GM21447 (cell line): ENCODE data around the gene IL17REL.

Source experiments
- ATAC-seq: cut with Tn5 transposase; IDR thresholded peaks from one replicate; pipeline ENCODE4 v1.9.1; 2021; ENCODE audit not compliant: unreplicated experiment

Gene IL17REL

DNA sequence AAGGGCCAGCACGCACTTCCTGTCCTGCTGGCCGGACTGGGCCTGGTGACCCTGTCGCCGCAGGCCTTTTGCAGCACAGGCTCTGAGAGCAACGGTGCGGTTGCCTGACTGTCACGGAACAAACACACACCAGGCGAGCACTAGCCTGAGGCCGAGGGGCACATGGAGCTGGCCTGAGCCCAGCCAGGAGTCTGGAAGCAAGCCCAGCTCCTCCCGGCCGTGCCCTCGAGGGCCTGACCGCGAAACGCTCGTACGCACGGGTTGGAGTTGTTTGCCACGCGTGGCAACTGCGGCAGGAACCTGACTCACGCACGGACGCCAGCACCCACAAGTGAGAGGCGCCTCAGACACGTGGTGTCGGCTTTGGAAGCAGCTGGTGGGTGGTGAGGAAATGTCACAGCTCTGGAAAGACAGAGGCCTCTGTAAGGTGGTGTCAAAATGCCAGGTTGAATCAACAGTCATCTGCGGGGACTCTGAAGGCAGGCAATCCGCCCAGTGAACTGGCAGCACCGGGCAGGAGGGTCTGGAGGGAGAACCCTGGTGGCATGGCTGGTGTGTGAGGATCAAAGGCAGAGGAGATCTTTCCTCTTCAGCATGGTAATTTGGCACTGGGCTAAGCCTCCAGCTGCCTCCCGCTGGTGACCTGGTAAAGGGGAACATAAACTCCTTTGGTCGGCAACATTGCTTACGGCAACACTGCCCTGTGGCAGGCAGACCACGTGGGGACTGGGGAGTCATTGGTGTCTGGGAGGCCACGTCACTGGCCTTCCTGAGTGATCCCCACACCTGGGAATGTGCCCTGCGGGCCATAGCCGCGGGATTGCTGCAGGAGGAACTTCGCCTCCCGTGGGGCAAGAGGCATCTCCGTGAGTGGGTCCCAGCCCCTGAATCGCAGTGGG, 15.3 kb upstream of the IL17REL start:
- no peak for ATAC-seq

DNA sequence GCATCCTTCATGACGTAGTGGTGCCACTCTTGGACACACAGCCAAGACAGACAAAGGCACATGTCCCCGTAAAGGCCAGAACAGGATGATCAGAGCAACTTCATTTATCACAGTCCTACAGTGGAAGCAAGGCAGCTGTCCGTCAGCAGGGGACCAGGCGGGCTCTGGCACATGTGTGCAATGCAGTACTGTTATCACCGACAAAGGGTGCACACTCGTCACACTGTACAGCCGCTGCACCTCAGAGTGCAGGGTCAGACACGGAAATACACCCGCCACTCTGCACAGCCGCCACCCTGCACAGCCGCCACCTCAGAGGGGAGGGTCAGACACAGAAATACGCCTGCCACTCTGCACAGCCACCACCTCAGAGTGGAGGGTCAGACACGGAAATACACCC, 13.4 kb upstream of the IL17REL start:
- no peak for ATAC-seq

DNA sequence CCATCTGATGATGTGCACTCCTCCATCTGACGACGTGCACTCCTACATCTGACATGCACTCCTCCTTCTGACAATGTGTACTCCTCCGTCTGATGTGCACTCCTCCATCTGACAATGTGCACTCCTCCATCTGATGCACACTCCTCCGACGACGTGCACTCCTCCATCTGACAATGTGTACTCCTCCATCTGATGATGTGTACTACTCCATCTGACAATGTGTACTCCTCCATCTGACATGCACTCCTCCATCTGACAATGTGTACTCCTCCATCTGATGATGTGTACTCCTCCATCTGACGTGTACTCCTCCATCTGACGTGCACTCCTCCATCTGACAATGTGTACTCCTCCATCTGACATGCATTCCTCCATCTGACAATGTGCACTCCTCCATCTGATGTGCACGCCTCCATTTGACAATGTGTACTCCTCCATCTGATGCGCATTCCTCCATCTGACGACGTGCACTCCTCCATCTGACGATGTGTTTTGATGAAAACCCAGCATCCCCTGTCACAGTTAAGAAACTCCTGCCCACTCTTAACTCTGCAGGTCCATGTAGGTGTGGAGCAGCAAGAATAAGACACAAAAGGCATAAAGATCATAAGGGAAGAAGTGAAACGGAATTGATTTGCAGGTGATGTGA, 9.7 kb upstream of the IL17REL start:
- no peak for ATAC-seq

DNA sequence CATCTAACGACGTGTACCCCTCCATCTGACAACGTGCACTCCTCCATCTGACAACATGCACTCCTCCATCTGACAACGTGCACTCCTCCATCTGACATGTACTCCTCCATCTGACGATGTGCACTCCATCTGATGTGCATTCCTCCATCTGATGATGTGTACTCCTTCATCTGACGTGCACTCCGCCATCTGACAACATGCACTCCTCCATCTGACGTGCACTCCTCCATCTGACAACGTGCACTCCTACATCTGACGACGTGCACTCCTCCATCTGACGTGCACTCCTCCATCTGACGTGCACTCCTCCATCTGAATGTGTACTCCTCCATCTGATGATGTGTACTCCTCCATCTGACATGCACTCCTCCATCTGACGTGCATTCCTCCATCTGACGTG, 8.0 kb upstream of the IL17REL start:
- no peak for ATAC-seq

DNA sequence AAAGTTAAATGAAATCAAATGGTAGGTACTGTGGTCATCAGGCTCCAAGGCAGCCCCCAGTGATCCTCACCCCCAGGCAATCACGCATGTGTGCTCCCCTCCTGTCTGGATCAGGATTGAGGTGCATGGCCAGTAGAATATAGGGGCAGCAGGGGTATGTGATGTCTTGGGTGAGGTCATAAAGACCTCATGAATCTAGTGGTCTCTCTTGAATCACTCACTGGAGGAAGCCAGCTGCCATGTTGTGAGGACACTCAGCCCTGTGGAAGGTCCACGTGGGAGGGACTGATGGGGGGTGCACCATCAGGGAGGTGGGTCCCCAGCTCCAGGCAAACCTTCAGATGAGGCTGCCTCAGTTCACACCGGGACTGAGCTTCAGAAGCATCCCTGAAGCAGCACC, 6.8 kb upstream of the IL17REL start:
- no peak for ATAC-seq

DNA sequence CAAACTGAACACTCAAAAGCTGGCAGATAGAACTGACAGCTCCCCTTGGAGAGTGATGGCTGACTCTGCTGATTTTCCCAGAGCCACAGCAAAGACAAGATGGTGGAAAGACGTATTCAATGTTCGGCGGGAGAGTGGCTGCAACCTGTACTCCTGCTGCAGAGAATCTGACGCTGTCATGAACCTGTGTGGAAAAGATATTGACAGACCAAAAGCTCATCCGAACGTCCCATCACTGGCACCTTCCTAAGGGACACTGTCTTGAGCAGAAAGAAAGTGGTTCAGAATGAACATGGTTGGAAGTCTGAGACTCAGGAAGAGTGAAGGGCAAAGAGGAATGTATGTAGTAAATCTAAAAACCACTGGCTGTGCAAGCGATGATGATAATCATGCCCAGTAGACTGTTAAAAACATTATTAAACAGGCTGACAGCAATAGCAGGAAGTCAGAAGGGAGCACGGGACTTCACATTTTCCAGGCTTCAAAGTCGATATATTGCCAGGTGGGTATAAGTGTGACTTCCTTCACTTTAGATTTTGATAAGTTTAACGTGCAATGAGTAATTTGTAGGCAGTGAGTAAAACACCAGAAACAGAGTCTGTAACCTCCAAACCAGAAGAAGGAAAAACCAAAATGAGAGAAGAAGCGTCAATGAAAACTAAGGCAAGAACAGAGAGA, 6.2 kb upstream of the IL17REL start:
- ATAC-seq: no peak

DNA sequence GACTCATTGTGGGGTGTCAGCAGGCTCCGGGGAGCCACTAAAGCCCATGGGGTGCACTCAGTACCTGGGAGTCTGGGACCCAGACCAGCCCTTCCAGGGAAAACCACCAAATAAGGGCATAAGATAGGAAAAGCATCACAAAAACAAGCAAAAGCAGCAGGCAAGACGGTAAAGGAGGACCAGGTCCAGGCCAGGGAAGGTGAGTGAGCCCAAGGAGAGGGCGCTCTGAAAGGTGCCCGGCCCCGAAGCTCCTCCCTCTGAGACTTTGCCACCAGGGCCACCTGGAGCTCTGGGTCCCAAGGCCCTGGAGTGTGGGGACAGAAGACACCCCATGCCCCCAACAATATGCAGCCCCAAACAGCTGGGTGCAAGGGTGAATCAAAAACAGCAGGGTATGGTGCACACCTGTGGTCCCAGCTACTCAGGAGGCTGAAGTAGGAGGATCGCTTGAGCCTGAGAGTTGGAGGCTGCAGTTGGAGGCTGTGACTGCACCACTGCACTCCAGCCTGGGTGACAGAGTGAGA, 5.2 kb upstream of the IL17REL start:
- ATAC-seq: no peak

DNA sequence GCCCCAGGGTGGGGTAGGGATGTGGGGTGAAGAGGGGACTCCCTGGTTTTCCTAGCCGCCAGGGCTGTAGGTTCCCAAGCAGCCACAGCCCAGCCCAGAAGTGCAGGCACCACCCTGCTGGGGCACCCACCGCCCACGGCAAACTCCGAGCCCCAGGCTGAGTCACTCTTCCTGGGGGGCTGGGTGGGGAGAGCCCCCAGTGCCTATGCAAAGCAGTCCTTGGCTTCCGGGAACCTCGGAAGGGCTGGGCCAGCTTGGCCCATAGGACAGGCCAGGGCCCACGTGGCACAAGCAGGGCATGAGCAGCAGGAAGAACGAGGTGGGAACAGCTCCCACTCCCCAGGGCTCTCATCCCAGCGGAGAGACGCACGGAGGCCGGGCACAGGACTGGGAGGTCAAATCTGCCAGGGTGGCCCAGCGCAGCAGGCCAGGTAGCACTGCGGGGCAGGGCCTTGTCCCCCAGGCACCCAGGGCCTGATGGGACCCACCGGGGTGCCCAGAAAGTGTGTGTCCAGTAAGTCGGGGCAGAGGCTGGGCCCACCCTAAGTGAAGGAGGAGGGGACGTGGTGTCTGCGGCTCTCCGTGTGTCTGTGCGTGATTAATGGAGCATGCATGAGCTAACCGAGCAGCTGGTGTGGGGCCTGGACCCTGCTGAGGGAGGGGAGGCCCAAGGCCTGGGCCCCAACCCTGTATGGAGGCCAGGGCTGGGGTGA, 4.6 kb upstream of the IL17REL start:
- ATAC-seq: no peak

DNA sequence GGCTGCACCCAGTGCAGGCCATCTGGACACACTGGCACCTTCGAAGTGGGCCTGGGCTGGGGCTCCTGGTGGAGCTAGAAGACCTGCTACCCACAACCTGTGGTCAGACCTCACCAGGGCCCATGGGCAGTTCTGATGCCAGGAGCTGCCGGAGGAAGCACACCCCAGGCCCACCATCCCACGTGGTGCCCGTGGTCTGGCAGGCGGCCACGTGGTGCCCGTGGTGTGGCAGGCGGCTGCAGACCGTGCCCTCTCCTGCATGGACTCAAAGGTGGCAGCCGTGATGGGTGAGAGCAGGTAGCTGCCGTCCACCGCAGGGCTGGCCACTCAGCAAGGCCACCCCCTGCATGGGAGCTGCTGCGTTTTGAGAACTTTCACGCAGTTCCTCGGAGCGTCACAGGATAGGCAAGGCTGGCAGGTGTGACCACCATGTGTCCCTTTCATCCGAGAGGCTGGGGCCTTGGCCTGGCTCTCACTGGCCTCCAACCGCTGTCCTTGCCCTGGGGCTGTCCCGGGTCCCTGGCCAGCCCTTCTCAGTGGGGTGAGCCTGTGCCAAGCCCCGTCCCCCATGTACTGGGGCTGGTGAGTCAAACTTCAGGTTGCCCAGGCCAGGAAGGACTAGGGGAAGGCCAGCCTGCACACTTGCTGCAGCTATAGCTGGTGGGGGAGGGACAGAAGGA, 3.9 kb upstream of the IL17REL start:
- no peak for ATAC-seq

DNA sequence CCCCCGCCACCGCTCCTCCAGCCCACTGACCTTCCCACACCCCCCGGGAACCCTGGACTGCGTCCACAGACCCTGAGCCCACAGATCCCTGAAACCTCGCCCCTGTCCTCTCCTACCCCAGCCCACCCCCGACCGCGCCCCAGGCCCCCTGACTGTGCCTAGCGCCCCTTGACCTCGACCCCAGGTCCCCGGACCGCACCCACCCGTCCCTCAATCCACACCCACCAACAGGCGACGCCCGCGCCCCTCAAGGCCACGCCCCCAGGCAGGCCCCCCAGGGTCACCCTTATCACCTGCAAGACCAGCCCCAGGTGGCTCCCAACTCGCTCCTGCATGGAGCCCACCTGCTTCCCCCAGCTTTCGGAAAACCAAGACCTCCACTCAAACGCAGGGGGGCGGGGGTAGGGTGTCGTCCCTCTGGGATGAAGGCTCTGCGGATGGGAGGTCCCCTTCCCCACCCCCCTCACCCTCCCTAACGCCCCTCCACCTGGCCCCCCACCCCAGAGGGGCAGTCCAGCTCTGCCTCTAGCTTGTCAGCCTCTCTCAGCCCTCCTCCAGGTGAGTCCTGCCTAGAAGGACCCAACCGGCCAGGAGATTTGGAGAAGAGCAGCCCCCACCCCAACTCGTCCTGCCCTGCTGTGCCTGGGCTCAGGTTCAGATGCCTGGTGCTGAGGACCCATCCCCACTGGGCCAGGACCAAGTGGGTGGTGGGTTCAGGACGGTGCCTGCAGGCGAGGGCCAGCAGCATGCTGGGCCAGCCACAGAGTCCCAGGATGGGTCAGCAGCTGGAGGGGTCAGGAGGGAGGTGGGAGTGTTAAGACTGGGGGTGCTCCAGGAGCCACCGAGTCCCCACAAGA, 3.1 kb upstream of the IL17REL start:
- no peak for ATAC-seq

DNA sequence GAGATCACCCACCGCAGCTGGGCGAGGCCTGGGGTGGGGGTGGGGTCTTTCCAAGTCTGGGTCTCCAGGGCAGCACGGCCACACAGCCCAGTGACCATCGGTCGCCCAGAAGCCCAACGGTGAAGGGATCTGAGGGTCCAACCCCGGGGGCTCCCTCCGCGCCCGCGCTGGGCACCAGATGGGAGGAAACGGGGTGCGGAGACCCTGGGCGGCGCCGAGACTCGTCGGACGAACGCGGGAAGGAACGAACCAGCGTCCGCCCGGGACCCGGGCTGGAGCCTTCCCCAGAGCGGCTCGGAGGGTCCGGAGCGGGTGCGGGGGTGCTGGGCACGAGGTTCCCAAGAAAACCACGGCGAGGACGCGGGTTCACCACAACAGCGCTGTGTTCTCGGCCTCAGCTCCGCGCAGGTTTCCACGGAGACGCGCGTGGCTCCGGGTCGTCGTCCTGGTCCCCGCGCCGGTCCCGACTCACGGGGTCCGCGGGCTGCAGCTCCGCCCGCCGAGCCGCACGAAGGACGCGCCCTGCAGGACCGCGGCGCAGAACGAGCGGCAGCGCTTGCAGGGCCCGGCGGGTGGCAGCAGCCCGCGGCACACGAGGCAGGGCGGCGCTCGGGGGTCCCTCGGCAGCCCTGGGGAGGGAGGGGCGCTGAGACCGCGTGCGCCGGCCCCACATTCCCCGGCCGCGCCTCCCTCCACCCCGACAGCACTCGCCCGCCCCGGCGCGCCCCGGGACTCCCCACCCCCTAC, 2.3 kb upstream of the IL17REL start:
- ATAC-seq: no peak

DNA sequence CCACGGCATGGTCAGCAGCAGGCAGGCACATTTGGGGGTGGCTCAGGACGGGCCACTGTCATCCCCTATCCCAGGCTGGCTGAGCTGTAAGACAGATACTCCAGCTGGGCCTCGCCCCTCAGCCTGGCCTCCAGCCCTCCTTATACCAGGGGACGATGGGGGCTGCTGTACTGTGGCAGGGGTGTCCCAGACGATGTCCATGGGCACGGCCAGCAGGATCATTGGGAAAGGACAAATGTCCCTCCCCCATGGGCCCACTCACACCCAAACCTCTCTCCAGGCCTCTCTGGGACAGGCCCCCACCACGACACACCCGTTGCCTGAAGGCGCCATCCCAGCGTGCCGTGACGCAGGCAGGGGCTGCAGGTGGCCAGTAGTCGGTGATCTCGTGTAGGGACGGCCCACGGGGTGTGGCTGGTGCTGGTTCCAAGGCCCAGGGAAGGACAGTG, 1.5 kb upstream of the IL17REL start:
- ATAC-seq: no peak

DNA sequence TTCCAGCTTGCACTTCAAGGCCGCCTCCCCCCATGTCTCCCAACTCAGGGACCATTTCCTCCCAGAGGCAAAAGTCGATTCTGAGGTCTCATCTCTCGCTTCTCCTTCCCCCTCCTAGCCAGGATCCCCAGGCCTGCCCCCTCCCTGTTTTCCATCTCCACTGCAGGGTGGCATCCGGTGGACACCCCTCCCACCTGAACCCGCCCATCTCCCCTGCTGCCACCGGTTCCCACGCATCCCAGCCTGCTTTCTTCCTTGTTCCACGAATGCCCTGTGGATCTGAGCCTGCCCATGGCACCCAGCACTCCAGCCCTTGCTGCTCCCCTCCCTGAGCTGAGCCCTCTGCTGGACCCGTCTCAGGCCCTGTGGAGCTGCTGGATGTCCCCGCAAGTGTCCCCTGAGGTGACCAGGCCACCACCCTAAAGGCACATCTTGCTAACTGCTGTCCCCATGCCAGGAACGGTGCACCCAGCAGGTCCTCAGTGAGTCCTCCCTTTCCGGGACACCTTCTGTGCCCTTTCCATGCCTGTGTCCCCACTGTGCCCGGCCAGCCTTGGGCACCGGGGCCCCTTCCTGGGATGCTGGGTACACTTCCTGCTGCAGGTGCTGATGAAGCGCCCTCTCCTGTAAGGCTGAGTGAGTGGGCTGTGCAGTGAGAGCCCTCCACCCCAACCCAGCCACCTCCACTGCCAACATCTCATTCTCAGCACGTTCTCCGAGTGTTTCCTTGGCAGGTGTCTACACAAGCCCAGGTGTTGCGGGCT, 936 bp downstream of the IL17REL start:
- ATAC-seq: no peak

DNA sequence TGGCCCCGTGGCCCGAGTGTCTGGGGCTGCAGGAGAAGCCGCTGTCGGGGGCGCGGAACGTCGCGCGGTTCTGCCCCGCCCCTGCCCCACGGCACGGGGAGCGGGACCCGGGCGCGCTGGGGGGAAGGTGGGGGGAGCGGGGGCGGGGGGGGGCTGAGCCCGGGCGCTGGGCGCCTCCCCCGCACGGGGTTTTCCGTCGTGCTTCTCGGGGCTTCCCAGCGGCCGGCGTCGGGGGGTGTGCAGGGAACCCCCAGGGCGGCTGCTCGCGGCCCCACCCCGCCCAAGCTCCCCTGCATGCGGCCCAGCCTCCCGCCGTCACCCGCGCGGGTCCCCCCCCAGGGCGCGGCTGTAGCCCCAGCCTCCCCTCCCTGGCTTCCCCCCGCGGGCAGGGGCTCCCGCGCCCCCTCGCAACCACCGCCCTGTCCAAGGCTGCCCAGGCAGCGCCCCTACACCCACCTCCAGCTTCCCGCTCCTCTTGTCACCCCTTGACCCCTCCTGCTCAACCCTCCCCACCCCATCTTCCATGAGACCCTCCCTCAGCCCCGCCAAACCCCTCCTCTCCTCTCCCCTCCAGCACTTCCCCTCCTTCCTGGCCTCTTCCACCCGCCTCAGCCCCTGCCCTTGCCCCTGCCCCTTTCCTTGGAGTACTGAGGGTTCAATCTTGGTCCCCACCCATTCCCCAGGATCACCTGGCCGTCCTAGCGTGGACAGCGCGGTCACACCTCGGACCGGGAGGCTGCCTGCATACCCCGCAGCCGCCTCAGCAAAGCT, 1.7 kb downstream of the IL17REL start:
- ATAC-seq: no peak

DNA sequence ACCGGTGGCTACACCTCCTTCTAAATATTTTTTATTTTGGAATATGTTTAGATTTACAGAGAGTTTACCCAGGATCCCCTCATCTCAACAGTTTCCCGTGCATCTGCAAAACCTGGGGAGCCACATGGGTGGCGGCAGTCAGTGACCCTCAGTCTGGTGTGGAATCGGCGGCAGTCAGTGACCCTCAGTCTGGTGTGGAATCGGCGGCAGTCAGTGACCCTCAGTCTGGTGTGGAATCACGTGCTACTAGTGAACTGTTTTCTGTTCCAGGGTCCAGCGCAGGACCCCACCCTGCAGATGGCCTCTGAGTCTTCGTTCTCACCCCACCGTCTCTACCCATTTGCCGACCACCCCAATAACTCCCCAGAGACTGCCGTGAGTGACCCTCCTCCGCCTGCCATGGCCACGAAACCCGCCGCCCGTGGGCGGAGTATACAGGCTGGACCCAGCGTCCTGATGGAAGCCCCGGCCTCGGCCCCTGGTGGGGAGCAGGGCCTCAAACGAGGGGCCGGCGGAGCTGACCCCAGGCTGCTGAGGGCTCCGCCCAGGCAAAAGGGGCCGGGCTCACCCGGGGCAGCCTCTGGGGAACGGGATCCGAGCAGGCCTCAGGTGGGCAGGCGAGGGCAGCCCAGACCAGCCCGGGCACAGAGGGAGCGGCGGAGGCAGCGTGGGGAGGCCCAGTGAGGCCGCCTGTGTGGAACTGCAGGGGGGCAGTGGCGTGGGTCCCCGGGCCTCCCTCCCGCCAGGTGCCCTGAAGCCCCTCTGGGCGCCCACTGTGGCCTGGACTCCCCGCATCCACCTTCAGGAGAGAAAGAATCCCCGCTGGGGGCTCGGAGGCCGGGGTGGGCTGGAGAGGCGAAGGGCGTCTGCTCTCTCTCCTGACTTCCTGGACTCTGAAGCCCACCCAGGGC, 2.5 kb downstream of the IL17REL start:
- no peak for ATAC-seq

DNA sequence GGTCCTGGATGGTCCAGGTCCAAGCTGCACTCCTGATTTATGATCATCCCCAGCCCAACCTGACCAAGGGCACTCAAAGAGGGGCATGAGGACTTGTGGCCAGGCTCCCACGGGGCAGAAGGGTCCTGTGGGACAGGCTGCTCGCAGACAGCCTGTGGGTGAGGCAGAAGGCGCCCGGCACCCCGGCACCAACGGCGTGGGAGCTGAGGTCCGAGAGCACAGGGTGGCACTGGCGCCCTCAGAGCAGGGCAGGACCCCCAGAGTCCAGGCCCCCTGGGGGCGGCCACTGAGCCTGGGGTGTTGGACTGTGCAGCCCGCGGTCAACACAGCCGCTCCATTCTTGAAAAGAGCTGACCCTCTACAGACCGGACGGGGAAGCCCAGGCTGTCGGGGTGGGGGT, 3.3 kb downstream of the IL17REL start:
- ATAC-seq: no peak
